GM19193 (cell line): ENCODE measurements around the gene LRSAM1.

Source experiments
- POLR2A ChIP-seq: IDR thresholded peaks from 4 replicates; pipeline ENCODE4 v1.6.1; 2011; ENCODE audit not compliant: insufficient read depth, insufficient read length; ENCODE audit errors: extremely low read depth

Gene LRSAM1

GRCh38 chr9:127507751-127508648 is 56.7 kb downstream of the LRSAM1 start:
- TF ChIP-seq POLR2A, result no peak

- TF ChIP-seq POLR2A, result no peak
Measured at GRCh38 chr9:127508901-127509260, 57.6 kb downstream of the LRSAM1 start.

- TF ChIP-seq POLR2A, result no peak
Measured at GRCh38 chr9:127509261-127509954, 58.1 kb downstream of the LRSAM1 start.

GRCh38 chr9:127509955-127510299 is 58.6 kb downstream of the LRSAM1 start:
- no peak for TF ChIP-seq POLR2A

- TF ChIP-seq POLR2A, result no peak
Measured at GRCh38 chr9:127514468-127514867, 63.2 kb downstream of the LRSAM1 start.

- TF ChIP-seq POLR2A, result no peak
Measured at GRCh38 chr9:127516835-127517607, 65.7 kb downstream of the LRSAM1 start.

- no peak for TF ChIP-seq POLR2A
Measured at GRCh38 chr9:127517620-127518019, 66.3 kb downstream of the LRSAM1 start.

- no peak for TF ChIP-seq POLR2A
Measured at GRCh38 chr9:127518091-127518856, 67.0 kb downstream of the LRSAM1 start.

- no peak for TF ChIP-seq POLR2A
Measured at GRCh38 chr9:127519301-127520166, 68.2 kb downstream of the LRSAM1 start.

- no peak for TF ChIP-seq POLR2A
Measured at GRCh38 chr9:127520941-127521918, 69.9 kb downstream of the LRSAM1 start.

- TF ChIP-seq POLR2A, result no peak
Measured at GRCh38 chr9:127521919-127522304, 70.6 kb downstream of the LRSAM1 start.

- TF ChIP-seq POLR2A, result no peak
Measured at GRCh38 chr9:127522727-127523126, 71.4 kb downstream of the LRSAM1 start.
